ENCODE measurements around the gene RSPH1. TPM values are rescaled to one million over a fixed set of nuclear protein-coding genes. Genes with fewer than 3 reads are reported as not detected.

The RSPH1 gene
- total RNA-seq, 4 donors from 2014 or later: 0.80 to 10.0 (median 8.0) TPM

- Histone ChIP-seq H3K36me3 (peaks cover 0 to 7% (median 3%) of the 10 kb centered on the region in 4 donors), H3K4me3 (no peak overlapping the region), H3K4me1 (peaks cover 3 to 35% (median 24%) of the 10 kb centered on the region in 4 donors), H3K9me3 (no peaks in the 10 kb centered on the region), H3K27me3 (no peaks in the 10 kb centered on the region), H3K27ac (no peak overlapping the region)
- intact Hi-C loops (cut with DNase I; ENCODE audit: low total_unique reads) (no loop called here), in situ Hi-C loops (cut with MboI; ENCODE audit: low pct_ligation_motif_present in 1 of 4, low pct_unique_long_range_greater_than_20kb in 1 of 4, low sequenced_read_pairs in 3 of 4) (no loop called here)
- 60 to 77% methylated on average over 1 to 11 of the region's 11 CpGs for WGBS, 2 donors (ENCODE audit: low coverage in 1 of 2)
- no peak for DNase-seq
- TF ChIP-seq EP300 (IDR thresholded peaks at IDR 0.05; ENCODE audit: low read depth) (no peak), CTCF (IDR thresholded peaks at IDR 0.05) (no peak), POLR2A (IDR thresholded peaks at IDR 0.05) (no peak), POLR2AphosphoS5 (IDR thresholded peaks at IDR 0.05) (no peak)
Measured at GRCh38 chr21:42518215-42518614, 22.2 kb upstream of the RSPH1 start.

GRCh38 chr21:42515708-42516502 lies 19.9 kb upstream of the RSPH1 start:
- Histone ChIP-seq H3K36me3 (peaks cover 0 to 7% (median 0%) of the 10 kb centered on the region in 4 donors), H3K4me1 (peaks cover 3 to 39% (median 25%) of the 10 kb centered on the region in 4 donors), H3K4me3 (peak overlapping the region in 3 of 4 donors; percentile 79 to 94 (median 90)), H3K27ac (peak overlapping the region; percentile 86 to 92 (median 89)), H3K27me3 (no peaks in the 10 kb centered on the region), H3K9me3 (no peaks in the 10 kb centered on the region)
- peak; percentile 60 for DNase-seq
- 66 to 89% methylated on average over 5 to 12 of the region's 12 CpGs for WGBS, 2 donors (ENCODE audit: low coverage in 1 of 2)
- TF ChIP-seq POLR2AphosphoS5 (IDR thresholded peaks at IDR 0.05): peak in 1 of 3 donors; percentile 52
- no peak for TF ChIP-seq EP300 (IDR thresholded peaks at IDR 0.05; ENCODE audit: low read depth)
- in situ Hi-C loops (cut with MboI; ENCODE audit: low pct_ligation_motif_present in 1 of 4, low pct_unique_long_range_greater_than_20kb in 1 of 4, low sequenced_read_pairs in 3 of 4) (no loop called here), intact Hi-C loops (cut with DNase I; ENCODE audit: low total_unique reads) (no loop called here)

GRCh38 chr21:42514883-42515228 lies 18.8 kb upstream of the RSPH1 start:
- Histone ChIP-seq H3K4me3 (peak overlapping the region; percentile 79 to 94 (median 92)), H3K36me3 (peaks cover 0 to 7% (median 0%) of the 10 kb centered on the region in 4 donors), H3K27me3 (no peaks in the 10 kb centered on the region), H3K4me1 (peaks cover 3 to 39% (median 23%) of the 10 kb centered on the region in 4 donors), H3K9me3 (no peaks in the 10 kb centered on the region), H3K27ac (peak overlapping the region; percentile 86 to 92 (median 89))
- in situ Hi-C loops (cut with MboI; ENCODE audit: low pct_ligation_motif_present in 1 of 4, low pct_unique_long_range_greater_than_20kb in 1 of 4, low sequenced_read_pairs in 3 of 4) (no loop called here), intact Hi-C loops (cut with DNase I; ENCODE audit: low total_unique reads) (no loop called here)
- no peak for DNase-seq
- WGBS, 2 donors (ENCODE audit: low coverage in 1 of 2): 15 to 17% methylated on average over 5 of the region's 5 CpGs
- no peak for TF ChIP-seq CTCF (IDR thresholded peaks at IDR 0.05)
- TF ChIP-seq EP300 (IDR thresholded peaks at IDR 0.05; ENCODE audit: low read depth): no peak
- no peak for TF ChIP-seq POLR2A (IDR thresholded peaks at IDR 0.05)
- TF ChIP-seq POLR2AphosphoS5 (IDR thresholded peaks at IDR 0.05): no peak

- peak; percentile 74 for DNase-seq
- H3K4me3 ChIP-seq: peak overlapping the region; percentile 79 to 94 (median 92)
- intact Hi-C loops (cut with DNase I; ENCODE audit: low total_unique reads): no loop called here
- in situ Hi-C loops (cut with MboI; ENCODE audit: low pct_ligation_motif_present in 1 of 4, low pct_unique_long_range_greater_than_20kb in 1 of 4, low sequenced_read_pairs in 3 of 4): no loop called here
- peaks cover 0 to 2% (median 0%) of the 10 kb centered on the region in 4 donors for H3K36me3 ChIP-seq
- peak; percentile 82 for TF ChIP-seq POLR2A (IDR thresholded peaks at IDR 0.05)
- peak in 2 of 3 donors; percentile 72 to 76 for TF ChIP-seq POLR2AphosphoS5 (IDR thresholded peaks at IDR 0.05)
- no peak for TF ChIP-seq EP300 (IDR thresholded peaks at IDR 0.05; ENCODE audit: low read depth)
- no peak for TF ChIP-seq CTCF (IDR thresholded peaks at IDR 0.05)
- whole genome bisulfite sequencing, 2 donors (ENCODE audit: low coverage in 1 of 2): 0% methylated on average over 71 of the region's 77 CpGs; no CpG with 5 or more reads in 1 of the 2 donors
- no peaks in the 10 kb centered on the region for H3K27me3 ChIP-seq
- H3K4me1 ChIP-seq: peaks cover 3 to 39% (median 23%) of the 10 kb centered on the region in 4 donors
- H3K27ac ChIP-seq: peak overlapping the region; percentile 86 to 92 (median 89)
- no peaks in the 10 kb centered on the region for H3K9me3 ChIP-seq
Measured at GRCh38 chr21:42513985-42514882, 18.2 kb upstream of the RSPH1 start.

Measured in transverse colon (tissue), 4 donors.